T1000 (cell line): ENCODE measurements around the gene TM7SF2.
"Not testable (repeated sequence)": the region's sequence is repeated elsewhere in the genome, so short reads cannot be mapped to it uniquely, and the experiment has no call there.

Source experiments
- DNase-seq: peaks from one replicate; lab custom pipeline; 2025; ENCODE audit warnings: mixed read lengths; lab: John Stamatoyannopoulos, UW

The TM7SF2 gene

DNA sequence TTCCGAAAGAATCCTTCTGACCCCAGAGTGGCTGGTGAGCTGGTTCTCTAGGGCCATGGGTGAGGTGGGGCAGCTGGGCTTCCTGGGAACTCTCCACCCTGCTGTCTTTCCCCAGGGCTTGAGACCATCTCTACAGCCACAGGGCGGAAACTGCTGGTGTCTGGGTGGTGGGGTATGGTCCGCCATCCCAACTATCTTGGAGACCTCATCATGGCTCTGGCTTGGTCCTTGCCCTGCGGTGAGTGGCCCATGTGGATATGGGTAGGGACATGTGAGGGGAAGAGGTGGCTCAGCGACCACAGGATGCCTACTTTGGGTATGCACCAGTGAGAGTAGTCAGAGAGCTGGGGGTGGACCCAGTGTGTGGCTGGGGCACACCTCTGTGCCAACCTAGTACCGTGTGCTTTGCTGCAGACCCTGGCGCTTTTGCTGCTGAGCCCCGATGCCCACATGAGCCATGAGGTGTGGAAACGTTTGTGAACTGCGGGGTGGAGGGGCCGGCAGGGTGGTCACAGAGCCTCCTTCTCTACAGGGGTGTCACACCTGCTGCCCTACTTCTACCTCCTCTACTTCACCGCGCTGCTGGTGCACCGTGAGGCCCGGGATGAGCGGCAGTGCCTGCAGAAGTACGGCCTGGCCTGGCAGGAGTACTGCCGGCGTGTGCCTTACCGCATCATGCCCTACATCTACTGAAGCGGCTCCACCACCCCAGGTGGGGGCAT, 3.9 kb downstream of the TM7SF2 start:
- DNase-seq, result no peak

DNA sequence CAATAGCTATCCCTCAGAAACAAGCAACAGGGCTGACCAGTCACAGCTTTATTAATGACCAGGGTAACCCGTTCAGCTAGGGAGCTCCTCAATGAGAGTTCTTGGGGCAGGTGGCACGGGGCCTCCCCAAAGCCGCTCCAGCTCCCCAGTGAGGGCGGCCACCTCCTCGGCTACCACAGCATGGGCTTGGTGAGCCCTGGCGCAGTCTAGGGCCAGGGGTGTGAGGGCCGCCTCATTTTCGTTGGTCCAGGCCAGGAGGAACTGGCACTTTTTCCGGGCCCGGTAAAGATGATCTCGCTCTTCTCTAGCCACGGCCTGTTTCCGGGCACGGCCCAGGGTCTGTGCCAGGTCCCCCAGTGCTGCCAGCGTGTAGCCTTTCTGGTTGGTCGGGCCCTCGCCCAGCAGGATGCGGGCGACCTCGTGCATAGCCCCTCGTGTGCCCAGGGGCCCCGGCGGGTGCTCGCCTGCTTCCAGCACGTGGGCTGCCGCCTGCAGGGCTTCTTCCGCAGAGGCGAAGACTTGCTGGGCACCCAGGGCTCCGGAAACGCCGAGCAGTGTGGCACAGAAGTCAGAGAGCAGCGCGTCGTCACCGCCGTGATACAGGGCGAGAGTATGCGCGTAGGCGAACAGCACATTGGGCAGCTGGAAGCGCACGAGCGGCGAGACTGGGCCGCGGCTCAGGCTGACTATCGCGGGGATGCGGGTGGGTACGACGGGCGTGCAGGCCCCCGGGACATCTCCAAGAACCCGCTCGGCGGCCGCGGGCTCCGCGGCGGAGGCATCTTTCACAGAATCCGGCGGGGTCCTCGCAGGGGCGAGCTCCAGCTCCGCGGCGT, 4.9 kb downstream of the TM7SF2 start:
- DNase-seq, result no peak

DNA sequence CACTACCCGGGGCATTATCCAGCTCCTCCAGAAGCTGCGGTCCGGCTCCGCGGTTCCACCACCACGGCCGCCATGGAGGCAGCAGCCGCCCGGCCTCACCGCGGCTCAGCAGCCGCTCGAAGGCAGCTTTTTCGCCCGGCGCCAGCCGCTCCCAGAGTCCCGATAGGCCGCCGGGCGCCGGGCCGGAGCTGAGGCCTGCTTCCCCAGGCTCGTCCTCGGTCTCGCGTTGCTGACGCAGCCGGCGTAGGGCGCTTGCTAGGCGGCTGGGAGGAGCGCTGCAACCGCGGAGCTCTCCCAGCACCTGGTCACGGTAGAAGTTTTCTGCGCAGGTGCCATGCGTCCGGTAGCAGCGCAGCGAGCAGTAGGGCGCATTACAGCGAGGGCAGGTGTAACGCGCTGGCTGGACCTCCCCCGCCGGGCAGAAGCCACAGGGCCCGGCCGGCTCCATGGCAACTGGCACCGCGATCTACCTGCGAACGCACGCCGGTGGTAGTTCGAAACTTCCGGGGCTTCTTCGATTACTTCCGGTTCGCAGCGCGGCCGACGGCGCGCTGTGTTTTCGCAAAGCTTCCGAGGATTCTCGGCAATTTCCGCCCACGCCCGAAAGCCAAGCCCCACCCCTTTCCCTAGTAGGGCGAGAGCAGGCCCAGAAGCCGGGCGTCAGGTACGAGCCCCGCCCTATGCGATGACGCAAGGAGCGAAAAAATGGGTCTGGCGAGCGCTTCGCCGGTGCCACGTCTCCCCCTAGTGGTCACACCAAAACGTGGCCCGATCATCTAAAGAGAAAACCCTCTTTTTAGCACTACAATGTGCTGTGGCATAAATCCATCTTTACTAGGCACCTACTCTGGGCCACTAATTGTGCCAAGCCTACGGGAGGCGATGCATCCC, 5.8 kb downstream of the TM7SF2 start, which contains the start of gene ZNHIT2:
Gene ZNHIT2, minus strand, starts transcription at position 496 of the 891 bp plus-strand sequence. Its CDS starts 48 bp downstream, at position 448.
- peak; percentile 99 for DNase-seq

DNA sequence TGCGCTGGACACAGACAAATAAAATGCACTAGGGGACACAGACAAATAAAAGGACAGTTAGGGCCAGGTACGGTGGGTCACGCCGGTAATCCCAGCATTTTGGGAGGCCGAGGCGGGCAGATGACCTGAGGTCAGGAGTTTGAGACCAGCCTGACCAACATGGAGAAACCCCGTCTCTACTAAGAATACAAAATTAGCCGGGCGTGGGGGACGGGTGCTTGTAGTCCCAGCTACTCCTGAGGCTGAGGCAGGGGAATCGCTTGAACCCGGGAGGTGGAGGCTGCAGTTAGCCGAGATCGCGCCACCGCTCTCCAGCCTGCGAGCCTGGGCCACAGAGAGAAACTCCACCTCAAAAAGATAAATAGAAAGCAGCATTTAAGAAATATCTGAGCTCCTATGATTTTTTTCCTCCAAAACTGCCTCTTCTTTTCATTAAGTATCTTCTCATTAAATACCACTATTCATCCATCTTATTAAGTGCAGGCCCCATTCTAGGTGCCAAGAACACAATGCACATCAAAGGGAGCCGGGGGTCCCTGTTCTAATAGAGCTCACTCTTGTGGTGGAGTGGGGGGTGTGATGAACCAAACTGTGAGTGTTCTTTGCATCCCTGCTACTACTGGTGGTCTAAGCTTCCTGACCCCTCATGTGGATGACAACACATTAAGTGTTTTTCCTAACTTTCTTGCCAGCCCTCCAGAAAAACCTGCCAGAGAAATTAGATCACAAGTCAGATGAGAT, 6.6 kb downstream of the TM7SF2 start:
- no peak for DNase-seq

DNA sequence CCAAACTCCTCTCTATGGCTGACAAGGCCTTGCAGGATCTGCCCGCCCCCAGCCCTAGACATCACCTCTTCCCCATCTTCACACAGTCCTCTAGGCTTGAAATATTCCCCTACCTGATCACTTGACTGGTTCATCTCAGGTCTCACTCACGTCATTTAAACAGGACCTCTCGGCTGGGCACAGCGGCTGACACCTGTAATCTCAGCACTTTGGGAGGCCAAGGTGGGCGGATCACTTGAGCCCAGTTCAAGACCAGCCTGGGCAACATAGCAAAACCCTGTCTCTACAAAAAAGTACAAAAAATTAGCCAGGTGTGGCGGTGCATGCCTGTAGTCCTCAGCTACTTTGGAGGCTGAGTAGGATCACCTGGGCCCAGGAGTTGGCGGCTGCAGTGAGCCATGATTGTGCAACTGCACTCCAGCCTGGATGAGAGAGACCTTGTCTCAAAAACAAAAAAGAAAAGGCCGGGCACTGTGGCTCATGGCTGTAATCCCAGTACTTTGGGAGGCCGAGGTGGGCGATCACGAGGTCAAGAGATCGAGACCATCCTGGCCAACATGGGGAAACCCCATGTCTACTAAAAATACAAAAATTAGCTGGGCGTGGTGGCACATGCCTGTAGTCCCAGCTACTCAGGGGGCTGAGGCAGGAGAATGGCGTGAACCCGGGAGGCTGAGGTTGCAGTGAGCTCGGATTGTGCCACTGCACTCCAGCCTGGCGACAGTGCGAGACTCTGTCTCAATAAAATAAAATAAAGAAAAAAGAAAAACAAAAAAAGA, 7.4 kb downstream of the TM7SF2 start:
- not testable (repeated sequence) for DNase-seq

DNA sequence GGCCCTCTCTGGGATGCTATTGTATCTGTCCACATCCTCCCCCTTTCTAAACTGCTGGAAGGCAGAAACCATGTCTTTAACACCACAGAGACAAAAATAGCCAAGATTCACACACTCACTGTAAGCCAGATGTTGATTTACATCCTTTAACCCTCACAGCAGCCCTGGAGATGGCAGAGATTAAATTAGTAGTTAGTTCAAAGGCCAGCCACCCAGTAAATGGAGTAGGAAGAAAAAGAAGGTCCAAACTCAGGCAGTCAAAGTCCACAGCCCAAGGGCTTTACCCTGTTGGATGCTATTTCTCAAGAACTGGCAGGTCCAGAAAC, 8.0 kb downstream of the TM7SF2 start:
- DNase-seq, result no peak

DNA sequence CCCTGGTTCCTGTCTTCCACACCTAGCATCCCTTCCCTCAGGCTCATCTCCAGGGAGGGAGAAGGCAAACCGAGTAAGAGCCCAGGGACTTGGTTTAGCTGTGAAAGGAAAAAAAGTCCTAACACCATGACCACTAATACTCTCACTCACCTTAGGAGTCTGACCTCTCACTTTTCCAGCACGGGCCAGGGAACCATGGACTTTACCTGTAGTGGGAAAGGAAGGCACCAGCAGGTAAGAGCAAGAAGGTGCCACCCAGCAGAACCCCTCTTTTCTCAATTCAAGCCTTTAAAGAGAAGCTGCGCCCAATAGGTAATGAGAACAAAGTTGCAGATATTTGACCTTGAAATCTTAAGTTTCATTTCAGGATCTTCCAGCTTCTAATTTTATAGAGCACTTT, 9.2 kb downstream of the TM7SF2 start:
- no peak for DNase-seq

DNA sequence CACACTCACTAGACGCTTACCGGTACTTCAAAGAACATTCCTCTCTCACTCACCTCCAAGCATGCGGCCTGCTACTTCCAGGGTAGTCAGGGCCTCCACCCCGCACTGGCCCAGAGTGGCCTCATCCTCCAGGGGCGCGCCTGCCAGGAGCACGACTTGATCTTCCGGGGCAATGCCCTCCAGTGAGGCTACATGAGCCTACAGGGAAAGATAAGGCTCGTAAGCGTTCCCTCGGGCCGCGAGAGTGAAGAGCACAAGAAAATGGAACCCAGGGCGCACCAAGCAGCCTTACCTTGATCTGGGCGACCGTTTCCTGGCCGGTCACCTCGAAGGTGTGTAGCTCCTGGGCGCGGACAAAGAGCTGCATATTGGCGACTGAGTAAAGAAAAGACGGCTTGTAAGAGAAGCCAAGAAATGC, 9.8 kb downstream of the TM7SF2 start:
- DNase-seq, result no peak

DNA sequence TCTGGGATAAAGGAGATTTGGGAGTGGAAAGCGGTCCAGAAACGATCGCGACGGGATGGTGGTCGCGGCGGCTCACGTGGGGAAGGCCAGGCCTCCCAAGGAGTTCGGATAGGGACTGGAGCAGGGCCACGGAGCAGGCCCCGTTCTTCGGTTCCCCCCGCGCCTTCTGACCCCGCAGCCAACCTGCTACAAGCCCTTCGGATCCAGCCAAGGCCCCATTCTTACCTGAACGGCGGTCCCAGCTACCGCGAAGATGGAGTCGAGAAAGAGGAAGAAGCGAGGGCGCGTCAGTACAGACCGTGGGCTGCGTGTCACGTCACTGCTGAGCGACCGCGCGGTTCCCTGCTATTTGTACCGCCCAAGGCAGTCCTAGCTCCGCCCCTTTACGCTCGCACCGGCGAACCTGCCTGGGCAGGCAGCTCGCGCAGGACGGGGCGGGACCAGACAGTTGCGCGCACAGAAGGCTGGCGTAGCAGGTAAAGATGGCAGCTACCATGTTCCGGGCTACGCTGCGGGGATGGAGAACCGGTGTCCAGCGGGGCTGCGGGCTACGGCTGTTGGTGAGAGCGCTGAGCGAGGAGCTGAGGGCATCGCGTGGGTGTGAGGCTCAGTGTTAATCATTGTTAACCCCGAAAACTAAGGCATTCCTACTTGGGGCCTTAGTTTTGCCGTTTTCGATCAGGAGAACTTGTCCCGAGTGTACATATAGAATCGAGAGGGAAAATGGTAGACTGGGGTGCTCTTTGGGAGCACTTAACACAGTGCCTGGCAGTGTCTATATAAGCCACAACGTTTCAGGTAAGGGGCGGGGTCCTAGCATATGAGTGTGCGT, 10.4 kb downstream of the TM7SF2 start, which contains the start of the genes FAU and MRPL49:
Gene FAU, minus strand, starts transcription at position 270 of the 832 bp plus-strand sequence. CDS start 321 bp downstream, outside the sequence.
Gene MRPL49, plus strand, starts transcription at position 457 of the 832 bp plus-strand sequence. Its CDS starts 26 bp downstream, at position 483.
- peak; percentile 92 for DNase-seq

DNA sequence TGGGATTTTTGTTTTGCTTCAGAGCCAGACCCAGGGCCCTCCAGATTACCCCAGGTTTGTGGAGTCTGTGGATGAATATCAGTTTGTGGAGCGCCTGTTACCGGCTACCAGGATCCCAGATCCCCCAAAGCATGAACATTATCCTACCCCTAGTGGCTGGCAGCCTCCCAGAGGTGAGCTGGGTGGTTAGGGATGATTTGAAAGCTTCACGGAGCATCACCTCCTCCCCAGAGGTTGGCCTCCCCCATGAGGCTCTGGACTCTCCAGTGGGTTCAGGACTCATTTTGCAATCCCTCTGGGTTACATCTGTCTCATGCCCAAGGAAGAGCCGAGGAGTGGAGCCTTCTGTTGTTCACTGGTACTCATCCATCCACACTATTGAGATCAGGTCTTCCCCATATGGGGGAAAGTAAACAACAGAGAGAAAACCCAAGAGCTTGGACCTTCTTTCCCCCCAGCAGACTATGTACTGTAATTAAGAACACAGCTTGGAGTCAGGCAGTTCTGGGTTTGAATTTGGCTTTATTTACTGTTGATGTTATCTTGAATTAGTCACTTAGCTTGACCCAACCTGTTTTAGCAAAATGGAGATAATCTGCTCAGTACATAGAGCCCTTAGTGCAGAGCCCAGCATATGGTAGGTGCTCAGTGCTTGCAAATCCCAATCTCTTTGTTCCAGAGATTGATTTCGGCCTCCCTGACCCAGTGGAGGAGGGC, 13.0 kb downstream of the TM7SF2 start:
- DNase-seq, result no peak

DNA sequence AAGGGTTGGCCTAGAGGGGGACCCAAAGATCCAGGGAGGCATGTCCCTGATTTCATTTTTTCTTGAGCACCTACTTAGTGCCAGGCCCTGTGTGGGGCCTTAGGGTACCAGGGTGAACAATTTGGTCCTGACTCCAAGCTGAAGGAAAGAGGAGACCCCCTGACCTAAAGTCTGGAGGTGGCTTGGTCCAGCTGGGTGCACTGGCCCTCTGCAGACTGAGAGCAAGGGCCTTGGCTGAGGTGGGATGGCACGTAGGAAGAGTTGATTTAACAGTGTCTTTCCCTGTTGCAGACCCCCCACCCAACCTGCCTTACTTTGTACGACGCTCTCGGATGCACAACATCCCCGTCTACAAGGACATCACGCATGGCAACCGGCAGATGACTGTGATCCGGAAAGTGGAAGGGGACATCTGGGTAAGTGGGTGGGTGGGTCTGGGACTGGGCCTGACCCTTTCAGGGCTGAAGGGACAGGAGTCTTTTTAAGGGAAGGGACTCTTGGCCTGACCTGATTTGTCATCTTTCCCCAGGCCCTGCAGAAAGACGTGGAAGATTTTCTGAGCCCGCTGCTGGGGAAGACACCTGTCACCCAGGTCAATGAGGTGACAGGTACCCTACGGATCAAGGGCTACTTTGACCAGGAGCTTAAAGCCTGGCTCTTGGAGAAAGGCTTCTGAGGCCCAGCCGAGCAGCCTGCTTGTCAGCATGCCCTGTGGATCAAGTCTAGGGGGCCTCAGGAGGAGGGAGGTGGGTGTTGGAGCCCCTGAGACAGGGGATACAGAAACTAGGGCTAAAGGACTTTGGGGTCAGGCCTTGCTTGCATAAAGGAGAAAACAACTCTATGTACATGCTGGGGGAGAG, 13.8 kb downstream of the TM7SF2 start:
- no peak for DNase-seq

DNA sequence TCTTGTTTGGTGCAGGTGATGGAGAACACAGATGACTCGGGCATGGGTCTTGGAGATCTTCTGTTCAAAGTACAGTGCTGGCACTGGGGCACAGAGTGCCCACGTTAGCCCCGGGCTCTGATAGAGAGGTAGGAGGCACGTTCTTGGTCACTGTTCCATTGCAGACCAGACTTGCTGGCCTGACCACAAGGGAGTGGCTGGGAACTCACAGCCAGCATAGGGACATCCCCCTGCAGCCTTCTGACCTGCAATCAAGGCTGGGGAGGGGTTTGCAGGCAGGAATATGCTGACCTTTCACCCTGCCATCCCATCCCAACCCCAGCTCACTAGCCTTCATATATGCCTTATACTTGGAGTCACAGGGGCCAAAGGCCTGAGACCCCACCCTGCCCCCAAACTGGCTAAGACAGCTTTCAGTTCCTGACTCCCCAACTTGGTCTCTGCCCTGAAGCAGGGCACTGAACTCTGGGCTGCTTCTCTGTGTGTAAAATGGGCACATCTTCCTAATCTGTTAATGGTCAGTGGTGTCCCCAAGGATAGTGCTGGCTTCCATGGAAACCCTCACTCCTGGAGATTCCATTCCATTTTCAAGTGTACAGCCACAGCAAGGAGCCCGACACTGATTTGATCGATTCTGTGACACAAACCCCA, 15.1 kb downstream of the TM7SF2 start:
- no peak for DNase-seq

DNA sequence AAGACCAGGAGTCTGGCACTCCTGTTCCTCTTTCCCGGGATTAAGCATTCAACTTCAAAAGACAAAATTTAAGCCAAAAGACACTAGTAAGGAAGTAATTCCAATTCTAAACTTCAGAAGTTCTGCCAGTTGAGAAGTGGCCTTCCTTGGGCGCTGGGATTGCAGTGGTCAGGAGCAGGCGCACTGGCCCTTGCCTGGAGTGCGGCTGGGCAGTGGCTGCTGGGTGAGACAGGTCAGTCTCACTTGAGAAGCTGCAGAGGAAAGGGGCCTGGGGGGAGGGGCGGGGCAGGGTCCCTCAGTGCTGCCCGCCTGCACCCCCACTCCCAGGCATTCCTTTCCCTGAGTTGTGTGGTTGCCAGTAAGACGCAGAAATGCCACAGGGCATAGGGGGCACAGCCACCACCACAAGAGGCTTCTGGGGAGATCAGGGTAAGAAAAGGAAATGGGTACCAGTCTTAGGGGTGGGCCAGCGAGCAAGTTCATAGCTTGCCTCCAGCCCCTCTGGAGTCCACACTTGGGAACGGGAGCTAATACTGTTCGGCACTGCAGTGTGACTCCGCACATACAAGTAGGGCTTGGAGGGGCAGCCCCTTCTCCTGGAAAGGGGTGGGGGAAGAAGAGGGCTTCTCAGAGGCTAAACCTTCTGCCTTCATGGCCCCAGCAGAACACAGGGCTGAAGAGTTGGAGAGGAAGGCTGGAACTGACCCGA, 16.0 kb downstream of the TM7SF2 start:
- DNase-seq, result no peak

DNA sequence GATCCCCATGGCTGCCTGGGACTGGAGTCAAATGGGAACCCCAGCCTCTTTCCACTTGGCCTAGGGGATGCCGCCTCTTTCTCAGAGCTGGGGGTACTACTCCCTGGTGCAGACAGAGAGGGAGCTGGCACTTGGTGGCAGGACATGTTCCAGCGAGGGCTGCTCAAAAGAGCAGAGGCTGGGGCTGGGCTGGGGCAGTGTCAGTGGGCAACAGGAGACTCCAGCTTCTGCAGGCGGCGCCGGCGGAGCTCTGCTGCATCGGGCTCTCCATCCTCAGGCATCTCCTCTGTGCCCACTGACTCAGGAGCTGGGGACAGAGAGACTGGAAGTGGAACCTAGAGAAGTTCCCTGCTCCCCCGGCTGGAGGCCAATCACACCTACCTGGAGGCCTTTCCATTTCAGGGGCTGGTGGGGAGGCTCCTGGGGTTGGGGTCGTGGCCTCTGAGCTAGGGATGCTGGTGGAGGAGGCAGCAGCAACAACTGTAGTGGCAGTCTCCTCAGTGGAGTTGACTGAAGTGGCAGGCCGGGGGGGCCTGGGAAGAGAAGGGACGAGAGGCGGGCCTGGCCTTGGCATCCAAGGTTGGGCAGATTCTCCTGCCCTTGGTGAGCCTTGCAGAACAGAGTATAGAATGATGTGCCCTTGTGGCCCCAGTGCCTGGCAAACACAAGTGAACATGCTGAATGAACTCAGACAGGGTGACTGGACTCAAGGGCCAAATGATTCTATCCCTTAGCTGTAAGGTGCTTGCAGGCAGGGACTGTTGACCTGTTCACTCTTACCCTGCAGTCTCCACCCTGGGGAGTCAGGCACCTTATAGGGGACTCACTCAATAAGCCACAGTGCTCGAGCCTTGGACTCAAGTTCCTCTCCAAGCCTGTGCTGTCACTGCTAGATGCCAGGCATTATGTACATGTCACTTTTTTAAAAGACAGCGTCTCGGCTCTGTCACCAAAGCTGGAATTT, 16.8 kb downstream of the TM7SF2 start:
- DNase-seq, result no peak

DNA sequence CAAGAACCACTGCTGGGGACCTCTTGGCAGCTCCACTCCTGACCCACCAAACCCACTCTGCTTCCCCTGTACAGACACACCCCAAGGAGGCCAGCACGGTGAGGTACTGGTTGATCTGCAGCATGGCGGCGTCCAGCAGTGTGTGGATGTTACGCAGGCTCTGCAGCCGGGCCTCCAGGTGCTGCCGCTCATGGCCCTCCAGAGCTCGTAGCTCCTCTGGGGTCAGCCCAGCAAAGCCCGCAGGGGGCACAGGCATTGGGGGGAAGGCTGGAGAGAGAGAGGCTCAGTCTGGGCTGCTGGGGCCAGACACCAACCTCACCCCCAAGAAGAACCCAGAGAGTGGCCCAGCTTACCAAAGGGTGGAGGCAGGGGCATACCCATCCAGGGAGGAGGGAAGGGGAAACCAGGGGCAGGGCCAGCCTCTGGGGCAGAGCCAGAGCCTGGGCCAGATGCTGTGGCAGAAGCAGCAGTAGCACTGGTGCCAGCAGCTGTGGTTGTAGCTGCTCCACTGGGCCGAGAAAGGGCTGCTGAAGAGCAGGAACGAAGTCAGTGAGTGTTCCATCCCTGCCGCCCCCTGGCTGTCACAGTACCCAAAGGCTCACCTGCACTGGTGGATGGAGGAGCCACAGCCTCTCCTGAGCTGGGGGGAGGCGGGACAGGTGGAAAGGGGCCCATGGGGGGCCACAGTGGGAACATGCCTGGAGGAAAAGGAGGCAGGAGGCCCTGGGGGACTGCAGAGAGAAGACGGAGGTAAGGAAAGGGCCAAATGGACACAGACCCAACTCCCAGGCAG, 18.2 kb downstream of the TM7SF2 start:
- DNase-seq, result no peak
